Stimulated activated effector memory CD8-positive, alpha-beta T cell treated with anti-CD3 and anti-CD28 coated beads, Interleukin-12 subunit alpha, Interleukin-12 subunit beta, amount 100 ng/mL, for 72 hours (primary cell): ENCODE results near the gene FBXL13.
"Not testable (repeated sequence)": the region's sequence is repeated elsewhere in the genome, so short reads cannot be mapped to it uniquely, and the experiment has no call there.

Experiments
- ATAC-seq: fragments of 150-1000 bp; cut with Tn5 transposase; 2 replicates; pipeline ENCODE4 v1.10.0; 2021
- DNase-seq, 2 donors: peaks; one replicate each; pipeline ENCODE4 v3.0.0; 2021 to 2022; ENCODE audit warnings: low spot score in 2 of 2
- H3K27ac Mint-ChIP-seq: one replicate; pipeline ENCODE4 v1.8.0; 2022; ENCODE audit warnings: mild to moderate bottlenecking, mixed read lengths
- H3K36me3 Mint-ChIP-seq: one replicate; pipeline ENCODE4 v1.8.0; 2022; ENCODE audit warnings: mild to moderate bottlenecking, mixed read lengths
- H3K4me1 Mint-ChIP-seq: one replicate; pipeline ENCODE4 v1.8.0; 2022; ENCODE audit warnings: mixed read lengths
- H3K4me3 Mint-ChIP-seq: one replicate; pipeline ENCODE4 v1.8.0; 2022; ENCODE audit warnings: mild to moderate bottlenecking, mixed read lengths
- H3K9me3 Mint-ChIP-seq: one replicate; pipeline ENCODE4 v1.8.0; 2022; ENCODE audit warnings: mixed read lengths

FBXL13 gene

GRCh38 chr7:103023578-103023977, 51.0 kb downstream of the FBXL13 start:
- ATAC-seq, H3K4me3 Mint-ChIP-seq, H3K4me1 Mint-ChIP-seq, H3K27ac Mint-ChIP-seq, DNase-seq, H3K9me3 Mint-ChIP-seq, H3K36me3 Mint-ChIP-seq: not testable (repeated sequence)

DNA sequence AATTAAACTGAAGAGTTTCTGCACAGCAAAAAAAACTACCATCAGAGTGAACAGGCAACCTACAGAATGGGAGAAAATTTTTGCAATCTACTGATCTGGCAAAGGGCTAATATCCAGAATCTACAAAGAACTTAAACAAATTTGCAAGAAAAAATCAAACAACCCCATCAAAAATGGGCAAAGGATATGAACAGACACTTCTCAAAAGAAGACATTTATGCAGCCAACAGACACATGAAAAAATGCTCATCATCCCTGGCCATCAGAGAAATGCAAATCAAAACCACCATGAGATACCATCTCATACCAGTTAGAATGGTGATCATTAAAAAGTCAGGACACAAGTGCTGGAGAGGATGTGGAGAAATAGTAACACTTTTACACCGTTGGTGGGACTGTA, 53.1 kb downstream of the FBXL13 start:
- not testable (repeated sequence) for H3K36me3 Mint-ChIP-seq, H3K4me3 Mint-ChIP-seq, H3K9me3 Mint-ChIP-seq, ATAC-seq, H3K27ac Mint-ChIP-seq, H3K4me1 Mint-ChIP-seq, DNase-seq

GRCh38 chr7:103020876-103021275, 53.7 kb downstream of the FBXL13 start:
- H3K27ac Mint-ChIP-seq, H3K4me3 Mint-ChIP-seq, H3K36me3 Mint-ChIP-seq, H3K4me1 Mint-ChIP-seq, DNase-seq, H3K9me3 Mint-ChIP-seq, ATAC-seq: not testable (repeated sequence)

DNA sequence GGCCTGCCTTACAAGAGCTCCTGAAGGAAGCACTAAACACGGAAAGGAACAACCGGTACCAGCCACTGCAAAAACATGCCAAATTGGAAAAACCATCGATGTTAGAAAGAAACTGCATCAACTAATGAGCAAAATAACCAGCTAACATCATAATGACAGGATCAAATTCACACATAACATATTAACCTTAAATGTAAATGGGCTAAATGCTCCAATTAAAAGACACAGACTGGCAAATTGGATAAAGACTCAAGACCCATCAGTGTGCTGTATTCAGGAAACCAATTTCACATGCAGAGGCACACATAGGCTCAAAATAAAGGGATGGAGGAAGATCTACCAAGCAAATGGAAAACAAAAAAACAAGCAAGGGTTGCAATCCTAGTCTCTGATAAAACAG, 56.3 kb downstream of the FBXL13 start:
- not testable (repeated sequence) for ATAC-seq, H3K4me3 Mint-ChIP-seq, H3K27ac Mint-ChIP-seq, H3K9me3 Mint-ChIP-seq, H3K4me1 Mint-ChIP-seq, H3K36me3 Mint-ChIP-seq, DNase-seq

GRCh38 chr7:103011650-103012049, 62.9 kb downstream of the FBXL13 start:
- Mint-ChIP-seq H3K27ac (no peak overlapping the region), H3K9me3 (peaks cover 3% of the 10 kb centered on the region), H3K4me3 (no peak overlapping the region), H3K4me1 (no peaks in the 10 kb centered on the region), H3K36me3 (no peaks in the 10 kb centered on the region)
- no peak for DNase-seq
- ATAC-seq, result no peak

DNA sequence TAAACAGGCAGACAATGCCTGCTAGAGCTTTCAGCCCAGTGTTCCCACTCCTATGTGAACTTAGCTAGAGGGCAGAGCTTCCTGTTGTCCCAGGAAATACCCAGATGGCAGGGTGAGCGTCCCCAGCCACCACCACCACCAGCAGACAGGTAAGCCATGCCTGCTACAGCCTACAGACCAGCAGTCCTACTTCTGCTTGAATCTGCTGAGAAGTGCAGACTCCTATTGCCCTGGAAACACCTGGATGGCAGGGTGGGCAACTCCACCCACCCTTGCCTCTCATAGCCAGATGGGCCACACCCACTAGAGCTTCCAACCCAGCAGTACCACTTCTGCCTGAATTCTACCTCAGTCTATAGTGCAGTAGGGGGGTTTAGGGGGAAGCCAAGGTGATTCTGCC, 64.4 kb downstream of the FBXL13 start:
- H3K9me3 Mint-ChIP-seq, result no peaks in the 10 kb centered on the region
- H3K36me3 Mint-ChIP-seq, result no peaks in the 10 kb centered on the region
- no peak overlapping the region for H3K4me3 Mint-ChIP-seq
- ATAC-seq (no peak), DNase-seq (no peak)
- no peak overlapping the region for H3K27ac Mint-ChIP-seq
- no peaks in the 10 kb centered on the region for H3K4me1 Mint-ChIP-seq

DNA sequence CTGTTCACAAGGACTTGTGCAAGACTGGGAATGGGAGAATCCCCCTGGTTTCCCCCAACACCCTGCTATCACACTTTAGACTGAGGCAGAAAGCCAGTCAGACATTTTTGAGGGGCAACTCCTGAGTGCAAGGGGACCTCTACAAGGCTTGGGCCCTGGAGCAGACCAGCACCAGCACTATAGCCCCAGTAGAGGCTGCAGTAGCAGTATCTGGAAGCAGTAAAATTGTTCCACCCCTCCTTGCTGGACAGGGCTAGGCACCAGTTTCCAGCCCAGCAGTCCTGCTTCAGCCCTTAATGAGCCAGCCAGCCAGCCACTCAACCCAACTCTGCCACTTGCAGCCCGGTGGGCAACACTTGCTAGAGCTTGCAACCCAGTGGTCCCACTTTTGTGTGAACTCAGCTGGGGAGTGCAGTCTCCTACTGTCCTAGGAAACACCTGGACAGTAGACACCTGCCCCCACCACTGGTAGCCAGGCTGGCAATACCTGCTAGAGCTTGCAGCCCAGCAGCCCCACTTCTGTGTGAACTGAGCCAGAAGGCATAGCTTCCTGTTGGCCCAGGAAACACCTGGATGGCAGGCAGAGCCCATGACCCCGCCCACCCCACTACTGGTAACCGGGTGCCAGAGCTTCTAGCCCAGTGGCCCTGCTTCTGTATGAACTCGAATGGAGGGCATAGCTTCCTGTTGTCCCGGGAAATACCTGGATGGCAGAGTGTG, 65.0 kb downstream of the FBXL13 start:
- no peaks in the 10 kb centered on the region for H3K4me1 Mint-ChIP-seq
- DNase-seq, result no peak
- no peak overlapping the region for H3K4me3 Mint-ChIP-seq
- H3K36me3 Mint-ChIP-seq, result no peaks in the 10 kb centered on the region
- no peak overlapping the region for H3K27ac Mint-ChIP-seq
- ATAC-seq, result no peak
- H3K9me3 Mint-ChIP-seq, result no peaks in the 10 kb centered on the region

- Mint-ChIP-seq H3K27ac (no peak overlapping the region), H3K9me3 (peaks cover 12% of the 10 kb centered on the region), H3K4me3 (no peak overlapping the region), H3K36me3 (no peaks in the 10 kb centered on the region), H3K4me1 (no peaks in the 10 kb centered on the region)
- DNase-seq (no peak), ATAC-seq (no peak)
These were observed 71.6 kb downstream of the FBXL13 start for GRCh38 chr7:103003004-103003403.

- no peak for DNase-seq
- peaks cover 12% of the 10 kb centered on the region for H3K9me3 Mint-ChIP-seq
- H3K36me3 Mint-ChIP-seq, result no peaks in the 10 kb centered on the region
- no peak overlapping the region for H3K4me3 Mint-ChIP-seq
- H3K27ac Mint-ChIP-seq, result no peak overlapping the region
- H3K4me1 Mint-ChIP-seq, result no peaks in the 10 kb centered on the region
- no peak for ATAC-seq
These were observed 73.4 kb downstream of the FBXL13 start for GRCh38 chr7:103001210-103001609.

GRCh38 chr7:102996957-102997356, 77.6 kb downstream of the FBXL13 start:
- Mint-ChIP-seq H3K4me3 (no peak overlapping the region), H3K9me3 (peaks cover 5% of the 10 kb centered on the region), H3K36me3 (no peaks in the 10 kb centered on the region), H3K27ac (no peak overlapping the region), H3K4me1 (no peaks in the 10 kb centered on the region)
- ATAC-seq, result no peak
- DNase-seq, result no peak

GRCh38 chr7:102995609-102996008, 79.0 kb downstream of the FBXL13 start:
- H3K27ac Mint-ChIP-seq, H3K36me3 Mint-ChIP-seq, H3K4me1 Mint-ChIP-seq, H3K4me3 Mint-ChIP-seq, DNase-seq, H3K9me3 Mint-ChIP-seq, ATAC-seq: not testable (repeated sequence)

DNA sequence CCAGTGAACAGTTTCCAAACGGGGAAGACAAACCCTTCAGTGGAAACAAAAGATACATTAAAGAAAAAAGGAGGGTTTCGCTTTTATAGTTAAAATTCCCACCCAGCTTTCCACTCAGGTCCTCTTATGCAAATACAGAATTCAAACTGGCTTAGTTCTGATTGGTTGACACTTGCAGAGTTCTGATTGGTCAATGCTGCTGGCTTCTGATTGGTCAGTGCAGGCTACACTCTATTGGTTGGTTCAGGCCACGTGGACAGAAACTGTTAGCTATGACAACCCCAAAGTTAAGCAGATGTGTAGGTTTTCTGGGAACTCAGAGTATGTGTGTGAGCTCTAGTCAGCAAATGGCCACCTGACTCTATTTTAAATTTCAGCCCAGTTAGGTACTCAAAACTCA, 80.0 kb downstream of the FBXL13 start:
- H3K9me3 Mint-ChIP-seq, result no peaks in the 10 kb centered on the region
- no peak overlapping the region for H3K27ac Mint-ChIP-seq
- DNase-seq (no peak), ATAC-seq (no peak)
- no peaks in the 10 kb centered on the region for H3K36me3 Mint-ChIP-seq
- H3K4me1 Mint-ChIP-seq, result no peaks in the 10 kb centered on the region
- H3K4me3 Mint-ChIP-seq, result no peak overlapping the region

DNA sequence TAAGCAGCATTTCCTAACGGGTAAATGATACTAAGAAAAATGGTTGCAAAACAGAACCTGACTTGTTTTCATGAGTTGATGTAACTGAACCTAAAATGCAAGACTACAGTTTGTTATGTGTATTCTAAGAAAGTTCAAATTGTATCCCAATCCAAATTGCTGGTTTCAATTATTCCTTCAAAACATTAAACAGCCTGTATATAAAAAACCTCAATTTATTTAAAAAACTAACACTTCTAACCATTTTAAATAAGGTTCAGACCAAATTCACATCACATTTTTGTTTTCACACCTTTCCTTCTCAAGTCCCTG, 80.9 kb downstream of the FBXL13 start:
- Mint-ChIP-seq H3K4me3 (no peak overlapping the region), H3K9me3 (no peaks in the 10 kb centered on the region), H3K36me3 (no peaks in the 10 kb centered on the region), H3K4me1 (no peaks in the 10 kb centered on the region), H3K27ac (no peak overlapping the region)
- DNase-seq, result no peak
- ATAC-seq, result no peak

DNA sequence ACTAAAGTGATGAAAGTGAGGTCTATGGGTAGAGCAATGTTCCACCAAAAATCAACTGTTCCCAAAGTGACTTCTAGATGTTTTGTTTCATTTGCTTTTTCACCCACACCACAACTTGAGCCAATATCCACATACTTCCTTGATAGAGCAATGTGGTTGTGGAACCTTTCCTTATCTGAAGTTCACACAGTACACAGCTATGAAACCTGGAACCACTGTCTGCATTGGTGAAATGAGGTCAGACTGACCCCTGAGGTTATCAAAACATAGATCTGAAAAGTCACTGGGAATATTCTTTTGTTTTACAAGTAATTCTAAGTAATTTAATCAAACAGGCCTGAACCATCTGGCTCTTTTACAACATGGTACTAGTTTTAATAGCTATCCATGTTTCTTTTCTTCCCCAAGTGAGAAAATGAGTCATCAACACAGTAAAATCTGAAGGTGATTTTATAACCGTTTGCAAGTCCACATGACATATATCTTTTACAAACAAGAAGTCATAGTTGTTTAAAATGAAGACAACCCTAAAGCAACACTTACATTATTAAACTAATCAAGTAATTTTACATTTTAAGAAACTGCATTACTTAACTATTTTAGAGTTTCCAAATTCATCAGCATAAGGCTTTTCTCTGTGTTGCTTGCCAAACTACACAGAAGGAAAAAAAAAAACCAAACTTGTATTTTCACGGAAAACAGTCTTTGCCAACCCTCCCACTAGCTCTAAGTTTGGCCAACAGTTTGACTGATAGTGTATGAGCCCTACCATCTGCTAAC, 81.5 kb downstream of the FBXL13 start:
- H3K4me3 Mint-ChIP-seq, result no peak overlapping the region
- no peak for ATAC-seq
- DNase-seq, result no peak
- no peak overlapping the region for H3K27ac Mint-ChIP-seq
- H3K4me1 Mint-ChIP-seq, result no peaks in the 10 kb centered on the region
- no peaks in the 10 kb centered on the region for H3K9me3 Mint-ChIP-seq
- H3K36me3 Mint-ChIP-seq, result no peaks in the 10 kb centered on the region

- no peak overlapping the region for H3K4me3 Mint-ChIP-seq
- no peaks in the 10 kb centered on the region for H3K36me3 Mint-ChIP-seq
- no peak overlapping the region for H3K27ac Mint-ChIP-seq
- H3K4me1 Mint-ChIP-seq, result no peaks in the 10 kb centered on the region
- DNase-seq (no peak), ATAC-seq (no peak)
- no peaks in the 10 kb centered on the region for H3K9me3 Mint-ChIP-seq
These were observed 82.1 kb downstream of the FBXL13 start for GRCh38 chr7:102992509-102992937.

GRCh38 chr7:102991540-102992214, 82.9 kb downstream of the FBXL13 start:
- Mint-ChIP-seq H3K4me1 (no peaks in the 10 kb centered on the region), H3K36me3 (no peaks in the 10 kb centered on the region), H3K4me3 (no peak overlapping the region), H3K9me3 (no peaks in the 10 kb centered on the region), H3K27ac (no peak overlapping the region)
- ATAC-seq (peak; percentile 77), DNase-seq (no peak)
